ENCODE measurements around the gene STK26. TPM values are rescaled to one million over a fixed set of nuclear protein-coding genes. Genes with fewer than 3 reads are reported as not detected.

Gene STK26
- polyA plus RNA-seq, 1 donor from 2014 or later, result 8.8 TPM

DNA sequence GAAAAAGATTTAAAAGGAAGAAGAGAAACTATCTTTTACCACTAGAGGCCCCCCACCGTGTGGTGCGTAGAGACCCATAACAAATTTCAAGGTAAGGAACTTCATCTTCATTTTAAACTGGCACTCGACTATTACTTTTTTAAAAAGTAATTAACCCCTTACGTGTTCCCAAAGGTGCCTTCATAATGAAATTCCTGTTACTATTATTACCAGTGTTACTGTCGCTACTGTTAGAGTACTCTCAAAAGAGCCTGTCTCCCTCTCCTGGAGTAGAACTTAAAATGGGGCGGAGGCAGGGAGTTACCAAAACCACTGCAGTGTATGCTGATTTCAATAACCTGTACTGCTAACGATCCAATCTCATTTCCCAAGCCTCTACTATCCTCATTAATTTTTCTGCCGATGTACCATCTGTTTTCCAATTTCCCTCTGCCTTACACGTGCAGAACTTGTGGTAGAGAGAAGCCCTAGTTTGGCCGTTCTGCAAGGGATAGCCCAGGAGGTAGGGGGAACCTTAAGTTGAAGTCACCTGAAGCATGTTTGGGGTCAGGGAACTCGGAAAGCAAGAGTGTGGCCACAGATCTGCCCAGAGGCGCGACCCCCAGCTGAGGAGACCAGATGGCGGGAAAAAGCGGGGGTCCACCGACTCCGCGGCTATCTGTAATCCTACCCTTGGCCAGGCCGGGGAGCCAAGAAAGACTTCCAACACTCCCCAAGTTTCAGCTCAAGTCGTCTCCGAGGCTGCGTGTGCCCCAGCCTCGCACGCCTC is 720 bp upstream of the STK26 start:
- no peaks in the 10 kb centered on the region for H3K36me3 ChIP-seq (ENCODE audit: insufficient read depth, low read length)
- H3F3A ChIP-seq (ENCODE audit: insufficient read depth, low read length, poor library complexity, severe bottlenecking), result no peaks in the 10 kb centered on the region
- no peak overlapping the region for H2AFZ ChIP-seq (ENCODE audit: low read depth, low read length)
- H3K9me3 ChIP-seq (ENCODE audit: low read length), result no peaks in the 10 kb centered on the region
- H4K20me1 ChIP-seq (ENCODE audit: insufficient read depth), result no peaks in the 10 kb centered on the region
- H3K4me3 ChIP-seq (ENCODE audit: low read length), result peak overlapping the region; percentile 85
- peak overlapping the region; percentile 47 for H3K9ac ChIP-seq (ENCODE audit: low read length)
- H3K27me3 ChIP-seq (ENCODE audit: insufficient read depth, low read depth, low read length), result no peaks in the 10 kb centered on the region
- H3K9me2 ChIP-seq (ENCODE audit: insufficient read depth, low read length), result no peaks in the 10 kb centered on the region
- no peak overlapping the region for H3K4me2 ChIP-seq (ENCODE audit: low read length)
- H3K27ac ChIP-seq (ENCODE audit: low read length), result no peak overlapping the region
- peaks cover 17% of the 10 kb centered on the region for H3K79me2 ChIP-seq (replicated peaks; ENCODE audit: insufficient read depth, low read length)
- TF ChIP-seq RAD21 (conservative IDR thresholded peaks at IDR 0.05) (no peak), EZH2 (IDR thresholded peaks at IDR 0.05; ENCODE audit: borderline replicate concordance, insufficient read depth, low read length, poor library complexity, severe bottlenecking) (no peak)

DNA sequence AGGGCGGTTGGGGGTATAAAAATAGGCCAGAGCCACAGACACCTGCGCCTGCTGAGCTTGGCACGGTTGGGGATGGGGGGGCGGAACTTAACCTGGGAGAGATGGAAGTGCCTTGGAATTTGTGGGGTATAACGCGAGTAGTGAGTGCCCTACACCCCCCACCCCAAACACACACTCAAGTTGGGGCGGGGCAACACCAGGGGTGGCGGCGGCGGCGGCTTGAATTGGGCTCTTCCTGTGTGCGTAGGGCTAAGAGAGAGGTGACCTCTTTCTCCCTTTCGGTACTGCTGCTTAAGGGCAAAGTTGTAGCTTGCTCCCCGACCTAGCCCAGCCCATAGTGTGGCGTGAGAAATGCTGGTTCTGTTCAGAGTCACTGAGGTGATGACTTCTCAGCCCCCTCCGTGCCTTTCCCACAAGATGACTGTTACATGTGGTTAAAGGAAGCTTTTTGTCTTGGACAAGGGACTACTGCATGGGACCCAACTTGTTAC is 839 bp downstream of the STK26 start:
- Histone ChIP-seq H3K4me2 (ENCODE audit: low read length) (peak overlapping the region; percentile 30), H2AFZ (ENCODE audit: low read depth, low read length) (no peak overlapping the region), H3K9me2 (ENCODE audit: insufficient read depth, low read length) (no peaks in the 10 kb centered on the region), H3K27me3 (ENCODE audit: insufficient read depth, low read depth, low read length) (no peaks in the 10 kb centered on the region), H3K79me2 (replicated peaks; ENCODE audit: insufficient read depth, low read length) (peaks cover 17% of the 10 kb centered on the region), H3K27ac (ENCODE audit: low read length) (no peak overlapping the region), H3K4me3 (ENCODE audit: low read length) (peak overlapping the region; percentile 85), H3K9ac (ENCODE audit: low read length) (peak overlapping the region; percentile 47), H3K9me3 (ENCODE audit: low read length) (no peaks in the 10 kb centered on the region), H3F3A (ENCODE audit: insufficient read depth, low read length, poor library complexity, severe bottlenecking) (no peaks in the 10 kb centered on the region), H4K20me1 (ENCODE audit: insufficient read depth) (no peaks in the 10 kb centered on the region), H3K36me3 (ENCODE audit: insufficient read depth, low read length) (no peaks in the 10 kb centered on the region)
- TF ChIP-seq RAD21 (conservative IDR thresholded peaks at IDR 0.05) (no peak), TAF1 (IDR thresholded peaks at IDR 0.05; ENCODE audit: low read depth) (no peak), SMC3 (conservative IDR thresholded peaks at IDR 0.05; ENCODE audit: poor library complexity) (no peak), EZH2 (IDR thresholded peaks at IDR 0.05; ENCODE audit: borderline replicate concordance, insufficient read depth, low read length, poor library complexity, severe bottlenecking) (no peak), POLR2AphosphoS5 (IDR thresholded peaks at IDR 0.05) (no peak), EP300 (conservative IDR thresholded peaks at IDR 0.05; ENCODE audit: poor library complexity, severe bottlenecking) (no peak), MXI1 (conservative IDR thresholded peaks at IDR 0.05; ENCODE audit: poor library complexity, severe bottlenecking) (no peak)
- TF ChIP-seq, protein P1, sequence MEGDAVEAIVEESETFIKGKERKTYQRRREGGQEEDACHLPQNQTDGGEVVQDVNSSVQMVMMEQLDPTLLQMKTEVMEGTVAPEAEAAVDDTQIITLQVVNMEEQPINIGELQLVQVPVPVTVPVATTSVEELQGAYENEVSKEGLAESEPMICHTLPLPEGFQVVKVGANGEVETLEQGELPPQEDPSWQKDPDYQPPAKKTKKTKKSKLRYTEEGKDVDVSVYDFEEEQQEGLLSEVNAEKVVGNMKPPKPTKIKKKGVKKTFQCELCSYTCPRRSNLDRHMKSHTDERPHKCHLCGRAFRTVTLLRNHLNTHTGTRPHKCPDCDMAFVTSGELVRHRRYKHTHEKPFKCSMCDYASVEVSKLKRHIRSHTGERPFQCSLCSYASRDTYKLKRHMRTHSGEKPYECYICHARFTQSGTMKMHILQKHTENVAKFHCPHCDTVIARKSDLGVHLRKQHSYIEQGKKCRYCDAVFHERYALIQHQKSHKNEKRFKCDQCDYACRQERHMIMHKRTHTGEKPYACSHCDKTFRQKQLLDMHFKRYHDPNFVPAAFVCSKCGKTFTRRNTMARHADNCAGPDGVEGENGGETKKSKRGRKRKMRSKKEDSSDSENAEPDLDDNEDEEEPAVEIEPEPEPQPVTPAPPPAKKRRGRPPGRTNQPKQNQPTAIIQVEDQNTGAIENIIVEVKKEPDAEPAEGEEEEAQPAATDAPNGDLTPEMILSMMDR (IDR thresholded peaks at IDR 0.05; ENCODE audit: poor library complexity, severe bottlenecking), result no peak
- TF ChIP-seq, protein P2, sequence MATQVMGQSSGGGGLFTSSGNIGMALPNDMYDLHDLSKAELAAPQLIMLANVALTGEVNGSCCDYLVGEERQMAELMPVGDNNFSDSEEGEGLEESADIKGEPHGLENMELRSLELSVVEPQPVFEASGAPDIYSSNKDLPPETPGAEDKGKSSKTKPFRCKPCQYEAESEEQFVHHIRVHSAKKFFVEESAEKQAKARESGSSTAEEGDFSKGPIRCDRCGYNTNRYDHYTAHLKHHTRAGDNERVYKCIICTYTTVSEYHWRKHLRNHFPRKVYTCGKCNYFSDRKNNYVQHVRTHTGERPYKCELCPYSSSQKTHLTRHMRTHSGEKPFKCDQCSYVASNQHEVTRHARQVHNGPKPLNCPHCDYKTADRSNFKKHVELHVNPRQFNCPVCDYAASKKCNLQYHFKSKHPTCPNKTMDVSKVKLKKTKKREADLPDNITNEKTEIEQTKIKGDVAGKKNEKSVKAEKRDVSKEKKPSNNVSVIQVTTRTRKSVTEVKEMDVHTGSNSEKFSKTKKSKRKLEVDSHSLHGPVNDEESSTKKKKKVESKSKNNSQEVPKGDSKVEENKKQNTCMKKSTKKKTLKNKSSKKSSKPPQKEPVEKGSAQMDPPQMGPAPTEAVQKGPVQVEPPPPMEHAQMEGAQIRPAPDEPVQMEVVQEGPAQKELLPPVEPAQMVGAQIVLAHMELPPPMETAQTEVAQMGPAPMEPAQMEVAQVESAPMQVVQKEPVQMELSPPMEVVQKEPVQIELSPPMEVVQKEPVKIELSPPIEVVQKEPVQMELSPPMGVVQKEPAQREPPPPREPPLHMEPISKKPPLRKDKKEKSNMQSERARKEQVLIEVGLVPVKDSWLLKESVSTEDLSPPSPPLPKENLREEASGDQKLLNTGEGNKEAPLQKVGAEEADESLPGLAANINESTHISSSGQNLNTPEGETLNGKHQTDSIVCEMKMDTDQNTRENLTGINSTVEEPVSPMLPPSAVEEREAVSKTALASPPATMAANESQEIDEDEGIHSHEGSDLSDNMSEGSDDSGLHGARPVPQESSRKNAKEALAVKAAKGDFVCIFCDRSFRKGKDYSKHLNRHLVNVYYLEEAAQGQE (IDR thresholded peaks at IDR 0.05; ENCODE audit: borderline replicate concordance), result no peak
